Stimulated activated CD4-positive, alpha-beta T cell treated with anti-CD3 and anti-CD28 coated beads, Interleukin-12 subunit alpha, Interleukin-12 subunit beta, amount 100 ng/mL, for 24 hours (primary cell): ENCODE data around the gene ITGA2.

Source experiments
- DNase-seq, 2 experiments: peaks; one replicate each; pipeline ENCODE4 v3.0.0-alpha.2; 2020; ENCODE audit warnings: low read depth in 2 of 2

ITGA2 gene

DNA sequence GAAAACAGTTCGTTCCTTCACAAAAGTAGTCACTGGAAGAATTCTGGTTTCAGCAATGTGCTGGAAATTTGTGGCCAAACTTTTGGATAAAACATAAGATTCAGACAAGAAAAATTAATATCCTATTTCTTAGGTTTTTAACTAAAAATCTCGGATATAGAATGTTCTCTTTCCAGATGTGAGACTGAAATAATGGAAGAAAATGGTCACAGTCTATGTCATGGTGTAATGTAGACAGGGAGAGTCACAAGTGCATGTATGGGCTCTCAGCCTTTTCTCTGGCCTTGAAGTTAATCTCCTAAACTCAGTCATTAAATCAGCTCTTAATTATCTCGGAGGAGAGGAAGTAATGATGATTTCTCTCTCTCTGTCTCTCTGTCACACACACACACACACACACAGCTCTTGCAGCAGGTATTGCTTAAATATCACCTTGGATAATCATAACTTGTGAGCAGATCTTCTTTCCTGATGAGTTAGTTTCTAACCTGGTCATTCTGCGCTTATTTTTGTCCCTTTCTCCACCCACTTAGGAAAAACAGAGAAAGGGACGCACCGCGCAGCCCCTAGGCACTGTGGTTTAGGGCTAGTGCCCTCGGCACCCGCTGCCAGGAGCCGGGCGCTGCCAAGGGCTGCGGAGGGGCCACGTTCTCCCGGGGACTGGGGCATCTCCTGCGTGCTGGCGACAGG is 672 bp upstream of the ITGA2 start:
- DNase-seq = no peak

DNA sequence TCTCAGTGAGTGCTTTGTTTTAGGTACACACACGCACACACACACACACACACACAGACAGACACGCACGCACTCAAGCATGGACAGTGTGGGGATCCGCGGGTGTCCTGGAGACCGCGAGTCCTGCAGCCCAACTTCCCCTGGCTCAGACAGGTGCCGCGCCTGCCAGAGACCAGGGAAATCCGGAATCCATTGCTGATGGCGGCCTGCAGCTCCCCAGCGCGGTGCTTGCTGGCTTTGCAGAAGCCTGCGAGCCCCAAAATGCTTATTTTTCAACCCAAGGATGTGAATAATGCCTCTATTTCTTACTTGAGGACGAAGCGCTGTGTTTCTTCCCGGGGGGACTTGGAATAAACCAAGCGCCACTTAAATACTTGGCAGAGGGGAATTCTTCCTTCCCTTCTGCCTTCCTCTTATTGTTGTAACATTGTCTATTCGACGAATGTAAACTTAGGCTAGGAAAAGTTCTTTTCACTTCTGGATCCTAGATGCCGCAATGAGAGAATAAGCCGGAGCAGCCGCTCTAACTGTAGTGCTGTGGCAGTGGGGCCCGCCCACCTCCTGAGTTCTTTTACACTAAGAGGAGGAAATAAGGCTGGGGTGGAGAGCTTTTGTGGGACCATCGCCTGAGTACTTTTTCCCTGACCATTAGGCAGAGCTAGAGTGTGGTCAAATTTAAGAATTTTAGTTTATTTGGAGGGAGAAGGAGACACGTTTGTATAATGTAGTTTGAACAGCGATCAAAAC is 802 bp downstream of the ITGA2 start:
- no peak for DNase-seq

DNA sequence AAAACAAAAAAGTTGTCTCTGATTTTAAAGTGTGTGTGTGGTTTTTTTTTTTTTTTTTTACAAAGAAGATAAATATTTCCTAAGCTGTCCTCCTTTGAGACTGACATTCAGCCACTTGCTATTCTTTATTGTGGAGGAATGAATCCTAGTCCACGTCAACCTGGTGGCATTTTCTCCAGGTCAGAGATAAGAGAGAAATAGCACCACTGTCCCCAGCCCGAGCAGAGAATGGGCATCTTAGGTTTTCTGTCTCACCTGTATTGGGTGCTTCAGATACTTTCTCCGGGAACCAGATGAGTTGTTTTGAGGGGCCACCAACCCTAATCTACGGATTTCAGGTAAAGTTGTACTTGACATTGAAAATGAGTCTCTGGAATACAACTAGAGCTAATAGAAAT is 1.4 kb downstream of the ITGA2 start:
- DNase-seq = no peak

DNA sequence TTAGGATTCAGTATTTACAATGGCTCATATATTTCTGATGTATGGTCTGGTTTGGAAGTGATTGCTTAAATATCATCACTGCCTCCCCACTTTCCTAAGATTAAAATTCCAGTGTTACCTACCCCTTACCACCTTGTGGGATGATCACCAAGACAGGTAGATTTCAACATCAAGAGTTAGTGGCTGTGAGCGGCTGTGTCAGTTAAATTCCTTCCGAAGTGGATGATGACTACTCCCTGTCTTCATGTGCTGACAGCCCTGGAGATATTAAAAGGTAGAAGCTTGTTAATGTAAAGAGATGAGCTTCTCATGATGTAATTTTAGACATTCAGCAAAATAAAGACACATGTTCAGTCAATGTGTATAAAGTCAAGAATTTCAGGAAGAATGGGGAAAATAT is 4.2 kb downstream of the ITGA2 start:
- no peak for DNase-seq

DNA sequence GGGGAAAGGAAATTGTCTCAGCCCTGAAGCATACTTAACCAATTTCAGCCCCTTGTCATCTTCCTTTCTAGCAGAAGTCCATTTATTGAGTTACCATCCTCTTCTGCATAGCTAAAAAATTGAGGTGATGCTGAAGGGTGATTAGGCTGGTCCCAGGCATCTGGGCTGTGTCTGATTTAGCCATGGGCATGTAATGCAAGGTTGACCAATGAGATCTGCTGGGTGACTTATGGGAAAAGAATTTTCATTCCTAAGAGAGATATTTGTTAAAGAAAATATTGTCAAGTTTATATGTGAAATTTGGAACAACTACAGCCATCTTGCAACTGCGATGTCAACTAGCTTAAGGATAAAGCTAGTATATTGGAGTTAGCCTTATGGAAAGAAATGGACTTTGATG is 5.1 kb downstream of the ITGA2 start:
- no peak for DNase-seq

DNA sequence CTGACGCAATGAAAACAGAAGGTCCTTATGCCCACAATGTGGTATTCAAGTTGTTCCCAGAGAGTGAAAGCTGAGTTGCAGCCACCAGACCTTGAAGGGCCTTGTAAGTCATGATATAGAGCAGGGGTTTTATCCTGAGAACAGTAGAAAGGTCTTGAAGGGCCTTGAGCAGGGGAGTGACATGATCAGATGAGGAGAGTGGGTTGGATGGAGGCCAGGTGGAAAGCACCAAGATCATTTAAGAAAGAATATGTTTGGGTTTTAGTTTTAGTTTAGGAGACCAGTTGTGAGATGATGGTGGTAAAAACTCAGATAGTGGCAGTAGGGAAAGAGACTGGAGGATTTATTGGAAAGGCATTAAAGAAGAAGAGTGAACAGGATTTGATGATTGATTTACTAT is 5.9 kb downstream of the ITGA2 start:
- DNase-seq = no peak

DNA sequence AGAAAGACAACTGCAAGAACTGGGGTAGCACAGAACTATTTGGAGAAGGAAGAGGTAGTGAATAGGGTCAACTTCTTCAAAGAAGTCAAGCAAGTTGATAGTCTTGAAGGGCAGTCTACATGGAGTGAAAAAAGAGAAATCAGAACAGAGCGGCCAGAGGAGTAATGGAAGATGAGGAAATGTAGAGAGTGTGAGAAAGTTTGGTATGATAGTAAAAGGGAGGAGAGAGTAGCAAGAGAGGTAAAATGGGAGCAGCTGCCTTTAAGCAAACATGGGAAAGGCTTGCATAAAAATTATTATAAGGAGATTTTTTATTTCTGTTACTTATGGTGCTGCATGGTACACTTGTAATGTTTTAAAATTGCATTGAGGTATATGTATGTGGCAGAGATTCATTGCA is 6.8 kb downstream of the ITGA2 start:
- no peak for DNase-seq

DNA sequence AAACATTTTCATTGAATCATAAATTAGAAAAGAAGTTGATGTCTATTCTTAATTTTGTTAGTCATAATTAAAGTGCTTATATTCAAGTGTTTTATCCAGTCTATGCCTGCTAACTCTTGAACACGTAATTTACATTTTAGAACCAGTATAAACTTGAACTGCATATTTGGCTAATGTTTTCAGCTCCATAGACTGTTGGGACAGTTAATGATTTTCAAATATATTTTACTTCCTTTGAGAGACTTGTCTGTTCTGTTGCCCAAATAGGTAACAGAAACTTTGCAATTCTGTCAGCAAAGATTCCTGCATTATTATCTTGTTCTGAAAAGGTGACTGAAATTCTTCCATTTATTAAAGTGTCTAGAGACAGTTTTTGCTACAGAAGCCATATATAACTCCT is 7.8 kb downstream of the ITGA2 start:
- DNase-seq = no peak

DNA sequence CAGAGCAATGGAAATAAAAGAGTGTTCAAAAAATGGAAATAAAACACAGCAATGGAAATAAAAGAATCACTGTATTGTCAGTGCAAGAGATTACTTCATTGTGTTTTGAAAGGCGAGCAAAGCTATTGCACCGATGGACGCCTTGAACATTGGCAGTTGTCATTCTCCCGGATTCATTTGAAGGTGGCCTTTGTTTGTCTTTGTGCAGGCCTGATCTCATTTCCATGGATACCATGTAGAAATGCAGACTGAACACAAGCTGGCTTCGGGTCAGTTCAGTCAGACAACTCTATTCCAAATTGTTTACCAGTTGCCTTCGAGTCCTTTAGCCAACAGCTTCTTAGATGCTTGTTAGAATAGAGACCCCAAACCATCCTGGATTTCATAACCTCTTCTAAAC is 8.3 kb downstream of the ITGA2 start:
- DNase-seq = no peak

DNA sequence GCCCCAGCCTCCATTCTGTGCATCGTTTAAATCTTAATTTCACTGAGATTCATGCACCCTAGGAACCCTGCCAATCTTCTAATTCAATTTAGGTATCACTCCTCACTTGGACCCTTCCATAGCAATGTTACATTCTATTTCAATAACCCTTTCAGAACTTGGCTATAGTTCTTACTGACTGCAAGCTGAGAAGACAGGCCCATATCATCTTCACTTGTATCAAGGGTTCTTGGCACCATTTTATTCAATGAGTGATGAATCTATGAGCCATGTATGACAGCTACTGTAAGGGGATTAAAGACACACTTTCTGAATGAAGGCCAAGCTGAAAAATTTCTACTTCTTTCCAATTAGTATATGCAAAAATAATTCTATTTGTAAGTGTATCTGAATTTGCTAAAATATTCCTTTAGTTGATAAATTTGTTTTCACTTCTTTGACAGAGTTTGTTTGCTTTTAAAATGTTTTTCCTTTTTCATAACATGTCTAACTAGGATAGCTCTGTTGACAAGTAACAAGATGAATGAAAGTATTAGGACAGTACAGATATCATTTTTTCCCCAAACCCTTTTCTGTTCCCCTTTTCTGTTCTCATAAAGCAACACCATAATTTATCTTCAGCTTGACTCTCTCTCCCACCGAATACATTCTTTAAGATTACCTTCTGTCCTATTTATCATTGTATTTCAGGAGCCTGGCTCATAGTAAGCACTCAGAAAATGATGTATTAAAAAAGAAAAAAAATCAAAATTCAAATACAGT is 9.6 kb downstream of the ITGA2 start:
- DNase-seq = no peak

DNA sequence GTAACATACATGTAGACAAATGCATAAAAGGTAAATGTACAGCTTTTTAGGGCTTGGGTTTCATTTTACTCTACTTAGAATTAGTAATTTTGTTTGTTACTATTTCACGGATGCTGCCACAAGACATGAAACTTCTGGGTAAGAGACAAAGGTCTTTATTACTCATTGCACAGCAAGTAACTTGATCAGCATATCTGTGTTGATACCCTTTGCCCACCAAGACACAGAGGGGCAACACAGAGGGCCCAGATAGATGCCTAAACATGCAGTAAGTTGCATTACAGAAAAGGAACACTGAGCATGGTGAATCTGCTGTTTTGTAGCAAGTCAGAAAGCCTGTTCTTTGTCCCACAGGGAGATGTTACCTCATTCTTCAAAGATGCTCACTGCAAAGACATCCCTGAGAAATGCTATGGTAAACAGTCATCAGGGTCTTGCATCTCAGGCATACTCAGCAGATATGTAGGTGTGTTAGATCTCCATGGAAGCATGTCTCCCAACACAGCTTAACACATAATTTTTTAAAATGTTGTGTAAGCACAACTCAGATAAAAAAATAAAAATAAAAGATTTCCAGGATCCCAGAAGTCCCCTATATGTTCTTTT is 10.3 kb downstream of the ITGA2 start:
- DNase-seq = no peak

DNA sequence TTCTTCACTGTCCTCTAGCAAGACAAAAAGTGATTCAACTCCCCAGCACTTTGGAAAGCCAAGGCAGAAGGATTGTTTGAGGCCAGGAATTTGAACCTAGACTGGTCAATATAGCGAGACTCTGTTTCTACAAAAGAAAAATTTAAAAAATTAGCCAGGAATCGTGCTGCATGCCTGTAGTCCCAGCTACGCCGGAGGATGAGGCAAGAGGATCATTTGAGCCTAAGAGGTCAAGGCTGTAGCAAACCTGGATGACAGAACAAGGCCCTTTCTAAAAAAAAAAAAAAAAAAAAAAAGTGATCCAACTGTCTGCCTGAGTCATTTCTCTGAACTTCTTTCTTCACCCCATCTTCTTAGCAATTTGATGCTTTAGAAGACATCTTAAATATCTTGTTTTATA is 12.4 kb downstream of the ITGA2 start:
- DNase-seq = no peak

DNA sequence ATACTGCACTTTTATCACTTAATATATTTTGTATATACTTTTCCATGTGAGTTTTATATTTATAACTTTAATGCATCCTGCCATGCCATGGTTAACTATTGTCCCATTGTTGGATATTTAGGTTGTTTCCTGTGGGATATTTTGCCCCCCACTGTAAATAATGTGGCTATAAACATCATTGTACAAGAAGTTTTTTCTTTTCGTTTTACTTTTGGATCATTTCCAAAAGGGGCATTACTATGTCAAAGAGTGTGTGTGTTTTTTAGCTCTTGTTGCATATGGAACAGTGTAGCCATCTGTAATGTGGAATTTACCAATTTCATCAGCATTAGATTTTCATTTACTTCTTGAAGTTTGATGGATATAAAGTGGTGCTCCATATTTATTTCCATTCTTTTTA is 13.3 kb downstream of the ITGA2 start:
- DNase-seq = no peak

DNA sequence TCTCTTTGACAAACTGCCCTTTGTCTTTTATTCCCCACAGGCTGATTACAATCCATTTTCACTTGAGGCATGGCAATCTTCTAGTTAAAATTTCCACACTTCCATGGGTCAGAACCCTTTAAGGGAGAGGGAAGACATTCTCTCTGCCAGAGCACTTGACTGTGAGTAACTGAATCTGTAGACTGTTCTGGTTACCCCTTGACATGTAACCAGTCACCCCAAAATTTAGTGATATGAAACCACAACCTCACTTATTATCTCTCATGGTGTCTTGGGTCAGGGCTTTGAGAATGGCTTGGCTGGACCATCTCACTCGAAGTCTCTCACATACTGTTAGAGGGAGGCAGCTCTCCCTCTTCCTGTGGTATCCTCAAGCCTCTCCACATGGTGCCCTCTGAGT is 14.0 kb downstream of the ITGA2 start:
- DNase-seq = no peak

DNA sequence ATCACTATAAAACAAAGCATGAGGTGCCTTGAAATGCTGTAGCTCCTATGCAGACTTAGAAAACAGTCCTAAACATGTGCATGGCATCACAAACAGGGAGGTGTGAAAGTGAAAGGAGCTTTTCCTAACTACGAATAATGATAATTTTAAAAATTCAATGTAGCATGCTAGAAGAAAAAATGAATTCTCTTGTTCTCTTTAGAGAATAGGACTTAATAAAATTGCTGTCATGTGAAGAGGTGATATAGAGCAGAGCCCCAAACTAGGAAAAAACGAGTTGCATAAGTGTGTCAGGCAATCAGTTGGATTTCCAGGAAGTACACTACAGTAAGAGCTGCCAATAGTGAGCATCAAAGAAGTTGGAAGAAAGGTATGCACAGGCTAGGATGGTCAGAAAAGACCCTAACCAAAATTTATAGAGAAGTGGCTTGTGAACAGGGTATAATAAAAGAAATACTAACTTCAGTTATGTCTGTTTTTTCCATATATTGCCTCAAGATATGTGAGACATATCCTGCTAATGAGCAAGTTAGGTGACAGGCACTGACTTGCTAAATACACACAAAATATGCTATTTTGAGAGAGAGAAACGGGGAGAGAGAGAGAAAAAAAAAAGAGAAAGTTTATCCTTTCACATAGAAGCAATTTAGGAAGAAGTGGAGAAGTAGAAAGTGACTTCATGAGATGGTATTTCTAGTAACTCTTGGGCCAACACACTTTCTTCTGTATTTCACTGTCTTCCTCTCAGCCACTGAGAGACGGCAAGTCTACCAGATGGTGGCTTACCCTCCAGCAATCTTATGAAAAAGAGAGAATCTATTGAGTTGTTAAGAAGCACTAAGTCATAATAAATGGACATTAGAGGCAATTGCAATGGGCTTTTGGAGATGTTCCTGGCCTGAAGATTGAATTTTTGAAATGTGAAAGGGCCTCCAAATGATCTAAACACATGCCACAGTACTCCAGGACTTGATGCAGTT is 18.0 kb downstream of the ITGA2 start:
- no peak for DNase-seq

DNA sequence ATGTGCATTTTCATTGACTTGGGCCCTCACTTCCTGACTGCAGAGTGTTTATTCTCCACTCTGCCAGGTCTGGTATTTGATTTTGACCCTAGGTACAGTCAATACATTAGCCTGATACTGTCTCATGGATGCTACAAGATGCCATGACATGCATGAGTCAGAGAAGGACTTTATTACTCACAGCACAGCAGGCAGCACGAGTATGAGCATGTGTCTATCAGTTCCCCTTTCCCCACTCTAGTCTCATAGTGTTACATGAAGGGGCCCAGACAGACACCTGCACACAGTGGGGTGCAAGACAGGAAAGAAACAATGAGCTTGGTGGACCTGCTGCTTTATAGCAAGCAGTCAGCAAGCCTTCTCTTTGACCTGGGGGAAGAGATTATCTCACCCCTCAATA is 19.6 kb downstream of the ITGA2 start:
- DNase-seq = peak in 1 of 2 experiments; percentile 15

DNA sequence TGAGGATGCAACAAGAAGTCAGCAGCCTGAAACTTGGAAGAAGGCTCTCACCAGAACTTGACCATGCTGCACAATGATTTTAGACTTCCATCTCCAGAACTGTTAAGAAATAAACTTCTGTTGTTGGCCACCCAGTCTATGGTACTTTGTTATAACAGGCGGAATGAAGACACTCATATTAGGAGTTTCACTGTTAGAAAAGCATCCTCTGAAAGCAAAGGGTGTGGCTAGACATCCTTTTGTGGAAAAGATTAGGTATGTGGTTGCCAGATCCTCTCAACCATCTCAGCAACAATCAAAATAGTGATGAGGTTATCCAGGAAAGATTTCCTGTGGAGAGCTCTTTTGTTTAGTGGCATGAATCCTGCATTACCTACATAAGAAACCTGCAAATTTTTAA is 20.7 kb downstream of the ITGA2 start:
- DNase-seq = no peak

DNA sequence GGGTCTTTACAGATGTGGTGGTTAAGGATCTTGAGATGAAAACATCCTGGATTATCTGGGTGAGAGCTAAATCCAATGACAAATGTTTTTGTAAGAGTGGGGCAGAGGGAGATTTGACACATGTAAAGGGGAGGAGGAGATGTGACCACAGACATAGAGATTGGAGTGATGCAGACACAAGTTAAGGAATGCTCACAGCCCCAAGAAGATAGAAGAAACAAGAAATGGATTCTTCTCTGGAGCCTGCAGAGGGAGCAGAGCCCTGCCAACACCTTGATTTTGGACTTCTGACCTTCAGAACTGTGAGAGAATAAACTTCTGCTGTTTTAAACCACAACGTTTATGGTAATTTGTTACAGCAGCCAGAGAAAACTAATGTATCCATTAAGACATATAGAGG is 21.7 kb downstream of the ITGA2 start:
- DNase-seq = no peak

DNA sequence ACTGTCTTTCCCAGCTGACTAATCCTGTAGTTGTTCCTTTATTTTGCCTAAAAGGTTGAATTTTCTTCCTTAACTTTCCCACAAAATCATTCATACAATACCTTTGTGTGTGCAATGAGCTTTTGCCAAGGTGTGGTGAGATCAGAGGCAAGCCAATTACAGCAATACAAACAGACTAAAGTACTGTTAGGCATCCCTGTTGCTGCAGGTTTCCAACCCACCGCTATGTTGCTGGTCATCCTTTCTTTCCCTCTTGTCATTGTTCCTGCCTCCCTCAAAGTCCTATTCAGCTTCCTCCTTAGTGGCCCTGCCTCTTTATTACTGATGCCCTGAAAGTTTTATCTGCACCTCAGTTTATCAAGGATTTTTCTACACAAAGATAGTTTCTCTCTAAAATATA is 22.1 kb downstream of the ITGA2 start:
- DNase-seq = no peak

DNA sequence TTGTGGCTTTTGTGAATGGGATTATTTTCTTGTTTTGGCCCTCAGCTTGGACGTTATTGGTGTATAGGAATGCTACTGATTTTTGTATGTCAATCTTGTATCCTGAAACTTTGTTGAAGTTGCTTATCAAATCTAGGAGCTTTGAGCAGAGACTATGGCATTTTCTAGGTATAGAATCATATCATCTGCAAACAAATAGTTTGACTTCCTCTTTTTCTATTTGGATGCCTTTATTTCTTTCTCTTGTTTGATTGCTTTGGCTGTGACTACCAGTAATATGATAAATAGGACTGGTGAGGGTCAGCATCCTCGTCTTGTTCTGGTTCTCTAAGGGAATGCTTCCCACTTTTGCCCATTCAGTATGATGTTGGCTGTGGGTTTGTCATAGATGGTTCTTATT is 24.7 kb downstream of the ITGA2 start:
- DNase-seq = no peak

DNA sequence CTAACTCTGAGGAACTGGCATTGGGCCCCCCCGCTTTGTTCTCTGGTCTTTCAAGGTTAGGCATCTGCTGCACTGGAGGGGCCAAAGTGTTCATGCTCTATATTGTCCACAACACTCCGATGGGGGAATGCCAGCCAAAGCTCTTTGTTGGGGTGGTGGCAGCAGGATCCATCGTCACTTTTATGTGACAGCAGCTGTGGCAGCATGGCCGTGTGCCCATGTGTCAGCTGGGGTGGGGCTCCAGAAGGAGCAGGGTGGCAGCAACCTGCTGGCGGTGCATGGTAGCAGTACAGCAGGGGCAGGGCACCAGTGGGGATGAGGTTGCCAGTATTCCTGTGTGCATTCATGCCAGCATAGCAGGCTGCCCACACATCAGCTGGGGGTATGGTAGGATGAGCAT is 28.2 kb downstream of the ITGA2 start:
- no peak for DNase-seq
